ENCODE measurements around the gene SLC18A3. TPM values are rescaled to one million over a fixed set of nuclear protein-coding genes. Genes with fewer than 3 reads are reported as not detected.

Gene SLC18A3
- total and polyA plus RNA-seq, 2 experiments from 2014 or later: 0.16 TPM; not detected in 1

- TF ChIP-seq, protein P1, sequence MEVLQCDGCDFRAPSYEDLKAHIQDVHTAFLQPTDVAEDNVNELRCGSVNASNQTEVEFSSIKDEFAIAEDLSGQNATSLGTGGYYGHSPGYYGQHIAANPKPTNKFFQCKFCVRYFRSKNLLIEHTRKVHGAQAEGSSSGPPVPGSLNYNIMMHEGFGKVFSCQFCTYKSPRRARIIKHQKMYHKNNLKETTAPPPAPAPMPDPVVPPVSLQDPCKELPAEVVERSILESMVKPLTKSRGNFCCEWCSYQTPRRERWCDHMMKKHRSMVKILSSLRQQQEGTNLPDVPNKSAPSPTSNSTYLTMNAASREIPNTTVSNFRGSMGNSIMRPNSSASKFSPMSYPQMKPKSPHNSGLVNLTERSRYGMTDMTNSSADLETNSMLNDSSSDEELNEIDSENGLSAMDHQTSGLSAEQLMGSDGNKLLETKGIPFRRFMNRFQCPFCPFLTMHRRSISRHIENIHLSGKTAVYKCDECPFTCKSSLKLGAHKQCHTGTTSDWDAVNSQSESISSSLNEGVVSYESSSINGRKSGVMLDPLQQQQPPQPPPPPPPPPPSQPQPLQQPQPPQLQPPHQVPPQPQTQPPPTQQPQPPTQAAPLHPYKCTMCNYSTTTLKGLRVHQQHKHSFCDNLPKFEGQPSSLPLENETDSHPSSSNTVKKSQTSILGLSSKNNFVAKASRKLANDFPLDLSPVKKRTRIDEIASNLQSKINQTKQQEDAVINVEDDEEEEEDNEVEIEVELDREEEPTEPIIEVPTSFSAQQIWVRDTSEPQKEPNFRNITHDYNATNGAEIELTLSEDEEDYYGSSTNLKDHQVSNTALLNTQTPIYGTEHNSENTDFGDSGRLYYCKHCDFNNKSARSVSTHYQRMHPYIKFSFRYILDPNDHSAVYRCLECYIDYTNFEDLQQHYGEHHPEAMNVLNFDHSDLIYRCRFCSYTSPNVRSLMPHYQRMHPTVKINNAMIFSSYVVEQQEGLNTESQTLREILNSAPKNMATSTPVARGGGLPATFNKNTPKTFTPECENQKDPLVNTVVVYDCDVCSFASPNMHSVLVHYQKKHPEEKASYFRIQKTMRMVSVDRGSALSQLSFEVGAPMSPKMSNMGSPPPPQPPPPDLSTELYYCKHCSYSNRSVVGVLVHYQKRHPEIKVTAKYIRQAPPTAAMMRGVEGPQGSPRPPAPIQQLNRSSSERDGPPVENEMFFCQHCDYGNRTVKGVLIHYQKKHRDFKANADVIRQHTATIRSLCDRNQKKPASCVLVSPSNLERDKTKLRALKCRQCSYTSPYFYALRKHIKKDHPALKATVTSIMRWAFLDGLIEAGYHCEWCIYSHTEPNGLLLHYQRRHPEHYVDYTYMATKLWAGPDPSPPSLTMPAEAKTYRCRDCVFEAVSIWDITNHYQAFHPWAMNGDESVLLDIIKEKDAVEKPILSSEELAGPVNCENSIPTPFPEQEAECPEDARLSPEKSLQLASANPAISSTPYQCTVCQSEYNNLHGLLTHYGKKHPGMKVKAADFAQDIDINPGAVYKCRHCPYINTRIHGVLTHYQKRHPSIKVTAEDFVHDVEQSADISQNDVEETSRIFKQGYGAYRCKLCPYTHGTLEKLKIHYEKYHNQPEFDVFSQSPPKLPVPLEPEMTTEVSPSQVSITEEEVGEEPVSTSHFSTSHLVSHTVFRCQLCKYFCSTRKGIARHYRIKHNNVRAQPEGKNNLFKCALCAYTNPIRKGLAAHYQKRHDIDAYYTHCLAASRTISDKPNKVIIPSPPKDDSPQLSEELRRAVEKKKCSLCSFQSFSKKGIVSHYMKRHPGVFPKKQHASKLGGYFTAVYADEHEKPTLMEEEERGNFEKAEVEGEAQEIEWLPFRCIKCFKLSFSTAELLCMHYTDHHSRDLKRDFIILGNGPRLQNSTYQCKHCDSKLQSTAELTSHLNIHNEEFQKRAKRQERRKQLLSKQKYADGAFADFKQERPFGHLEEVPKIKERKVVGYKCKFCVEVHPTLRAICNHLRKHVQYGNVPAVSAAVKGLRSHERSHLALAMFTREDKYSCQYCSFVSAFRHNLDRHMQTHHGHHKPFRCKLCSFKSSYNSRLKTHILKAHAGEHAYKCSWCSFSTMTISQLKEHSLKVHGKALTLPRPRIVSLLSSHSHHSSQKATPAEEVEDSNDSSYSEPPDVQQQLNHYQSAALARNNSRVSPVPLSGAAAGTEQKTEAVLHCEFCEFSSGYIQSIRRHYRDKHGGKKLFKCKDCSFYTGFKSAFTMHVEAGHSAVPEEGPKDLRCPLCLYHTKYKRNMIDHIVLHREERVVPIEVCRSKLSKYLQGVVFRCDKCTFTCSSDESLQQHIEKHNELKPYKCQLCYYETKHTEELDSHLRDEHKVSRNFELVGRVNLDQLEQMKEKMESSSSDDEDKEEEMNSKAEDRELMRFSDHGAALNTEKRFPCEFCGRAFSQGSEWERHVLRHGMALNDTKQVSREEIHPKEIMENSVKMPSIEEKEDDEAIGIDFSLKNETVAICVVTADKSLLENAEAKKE (CRISPR knock-in tag; IDR thresholded peaks at IDR 0.05): no peak
- TF ChIP-seq ZNF331 (CRISPR knock-in tag; IDR thresholded peaks at IDR 0.05; ENCODE audit: low read depth) (no peak), ZNF114 (CRISPR knock-in tag; IDR thresholded peaks at IDR 0.05) (no peak)
- TF ChIP-seq, protein P2, sequence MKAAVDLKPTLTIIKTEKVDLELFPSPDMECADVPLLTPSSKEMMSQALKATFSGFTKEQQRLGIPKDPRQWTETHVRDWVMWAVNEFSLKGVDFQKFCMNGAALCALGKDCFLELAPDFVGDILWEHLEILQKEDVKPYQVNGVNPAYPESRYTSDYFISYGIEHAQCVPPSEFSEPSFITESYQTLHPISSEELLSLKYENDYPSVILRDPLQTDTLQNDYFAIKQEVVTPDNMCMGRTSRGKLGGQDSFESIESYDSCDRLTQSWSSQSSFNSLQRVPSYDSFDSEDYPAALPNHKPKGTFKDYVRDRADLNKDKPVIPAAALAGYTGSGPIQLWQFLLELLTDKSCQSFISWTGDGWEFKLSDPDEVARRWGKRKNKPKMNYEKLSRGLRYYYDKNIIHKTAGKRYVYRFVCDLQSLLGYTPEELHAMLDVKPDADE (IDR thresholded peaks at IDR 0.05): no peak
Observed at GRCh38 chr10:49611816-49612512, 1.9 kb downstream of the SLC18A3 start (continued).

DNA sequence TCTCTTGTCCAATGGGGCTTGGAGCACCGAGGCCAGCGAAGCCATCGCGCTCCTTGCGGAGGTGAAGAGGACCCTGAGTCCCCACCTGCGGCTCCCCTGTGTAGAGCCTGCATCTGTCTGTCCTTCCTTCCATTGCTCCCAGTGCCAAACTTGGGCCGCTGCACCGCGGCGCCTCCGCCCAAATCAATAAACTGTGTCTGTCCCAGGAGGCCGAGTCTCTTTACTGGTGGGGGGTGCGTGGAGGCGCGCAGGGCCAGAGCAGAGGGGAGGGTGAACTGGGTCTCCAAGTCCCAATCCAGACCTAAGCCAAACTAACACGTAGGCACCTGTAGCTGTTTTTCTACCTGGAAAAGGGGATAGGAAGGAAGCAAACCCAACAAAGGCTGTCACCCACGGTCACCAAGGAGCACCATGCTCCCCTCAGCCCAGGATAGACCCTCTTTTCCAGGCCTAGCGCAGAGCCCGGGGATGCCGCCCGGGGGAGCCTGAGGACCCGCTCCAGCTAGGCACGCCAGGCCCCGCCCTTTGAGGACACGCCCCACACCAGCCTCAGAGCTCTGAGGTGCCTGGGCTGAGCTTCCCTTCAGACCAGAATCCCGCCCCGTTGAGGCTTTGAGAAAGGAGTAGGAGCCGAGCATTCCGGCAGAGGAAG lies 2.5 kb downstream of the SLC18A3 start:
- peak overlapping the region; percentile 92 for H3K4me2 ChIP-seq
- H4K20me1 ChIP-seq (replicated peaks; ENCODE audit: insufficient read depth): peaks cover 2% of the 10 kb centered on the region; the same call in 1 of the 2 replicates
- H3K79me2 ChIP-seq (replicated peaks; ENCODE audit: insufficient read depth): no peaks in the 10 kb centered on the region
- Mint-ChIP-seq H3K4me3 (peak overlapping the region; percentile 68), H3K4me1 (peaks cover 44% of the 10 kb centered on the region), H3K36me3 (ENCODE audit: low read depth) (no peaks in the 10 kb centered on the region), H3K27me3 (ENCODE audit: insufficient read depth, low read depth, poor library complexity) (peaks cover 97% of the 10 kb centered on the region), H3K9me3 (peaks cover 15% of the 10 kb centered on the region; the same call in 2 of the 3 replicates), H3K27ac (no peak overlapping the region)
- no peak overlapping the region for H3K27ac ChIP-seq (ENCODE audit: low read depth)
- H3K4me1 ChIP-seq (ENCODE audit: insufficient read depth): peaks cover 23% of the 10 kb centered on the region
- peak; percentile 55 for ATAC-seq
- peaks cover 100% of the 10 kb centered on the region for H3K27me3 ChIP-seq (ENCODE audit: insufficient read depth)
- peak; percentile 93 for DNase-seq (ENCODE audit: low spot score)
- no peaks in the 10 kb centered on the region for H3K36me3 ChIP-seq (ENCODE audit: insufficient read depth)
- H2AFZ ChIP-seq: no peak overlapping the region
- H3F3A ChIP-seq (replicated peaks; ENCODE audit: low read depth): no peaks in the 10 kb centered on the region
- no peaks in the 10 kb centered on the region for H3K9me2 ChIP-seq (ENCODE audit: insufficient read depth)
- peak overlapping the region; percentile 79 for H3K4me3 ChIP-seq
- TF ChIP-seq EZH2 (IDR thresholded peaks at IDR 0.05; ENCODE audit: low read depth, unreplicated experiment): peak; percentile 80
- no peak for TF ChIP-seq REST (IDR thresholded peaks at IDR 0.05; ENCODE audit: unreplicated experiment)
- TF ChIP-seq EZH2phosphoT487 (IDR thresholded peaks at IDR 0.05; ENCODE audit: unreplicated experiment): peak; percentile 39
- TF ChIP-seq CREB1 (CRISPR knock-in tag; IDR thresholded peaks at IDR 0.05; ENCODE audit: low read depth): no peak
- TF ChIP-seq, protein P3, sequence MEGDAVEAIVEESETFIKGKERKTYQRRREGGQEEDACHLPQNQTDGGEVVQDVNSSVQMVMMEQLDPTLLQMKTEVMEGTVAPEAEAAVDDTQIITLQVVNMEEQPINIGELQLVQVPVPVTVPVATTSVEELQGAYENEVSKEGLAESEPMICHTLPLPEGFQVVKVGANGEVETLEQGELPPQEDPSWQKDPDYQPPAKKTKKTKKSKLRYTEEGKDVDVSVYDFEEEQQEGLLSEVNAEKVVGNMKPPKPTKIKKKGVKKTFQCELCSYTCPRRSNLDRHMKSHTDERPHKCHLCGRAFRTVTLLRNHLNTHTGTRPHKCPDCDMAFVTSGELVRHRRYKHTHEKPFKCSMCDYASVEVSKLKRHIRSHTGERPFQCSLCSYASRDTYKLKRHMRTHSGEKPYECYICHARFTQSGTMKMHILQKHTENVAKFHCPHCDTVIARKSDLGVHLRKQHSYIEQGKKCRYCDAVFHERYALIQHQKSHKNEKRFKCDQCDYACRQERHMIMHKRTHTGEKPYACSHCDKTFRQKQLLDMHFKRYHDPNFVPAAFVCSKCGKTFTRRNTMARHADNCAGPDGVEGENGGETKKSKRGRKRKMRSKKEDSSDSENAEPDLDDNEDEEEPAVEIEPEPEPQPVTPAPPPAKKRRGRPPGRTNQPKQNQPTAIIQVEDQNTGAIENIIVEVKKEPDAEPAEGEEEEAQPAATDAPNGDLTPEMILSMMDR (conservative IDR thresholded peaks at IDR 0.05; ENCODE audit: low read depth in 2 of 2): peak; percentile 36 to 45

Measured in GM23338 (cell line).